Activated T-helper 17 cell treated with anti-CD3 and anti-CD28 coated beads, Interleukin-2, amount 50 U/mL, for 72 hours (primary cell): ENCODE measurements around the gene CLIP2. TPM values are rescaled to one million over a fixed set of nuclear protein-coding genes. Genes with fewer than 3 reads are reported as not detected.
"Not testable (repeated sequence)": the region's sequence is repeated elsewhere in the genome, so short reads cannot be mapped to it uniquely, and the experiment has no call there.

Experiments
- ATAC-seq: fragments of 150-1000 bp; cut with Tn5 transposase; replicated peaks from 2 replicates; pipeline ENCODE4 v1.10.0; 2021; ENCODE audit warnings: mild to moderate bottlenecking, moderate library complexity
- H3K27ac Mint-ChIP-seq: one replicate; pipeline ENCODE4 v1.8.0; 2022; ENCODE audit warnings: mixed read lengths
- H3K27me3 Mint-ChIP-seq: one replicate; pipeline ENCODE4 v1.8.0; 2022; ENCODE audit warnings: mixed read lengths
- H3K36me3 Mint-ChIP-seq: one replicate; pipeline ENCODE4 v1.8.0; 2022; ENCODE audit warnings: low read depth, mild to moderate bottlenecking, mixed read lengths
- H3K4me1 Mint-ChIP-seq: one replicate; pipeline ENCODE4 v1.8.0; 2022; ENCODE audit warnings: mixed read lengths
- H3K4me3 Mint-ChIP-seq: one replicate; pipeline ENCODE4 v1.8.0; 2022; ENCODE audit warnings: mild to moderate bottlenecking, mixed read lengths
- H3K9me3 Mint-ChIP-seq: one replicate; pipeline ENCODE4 v1.8.0; 2022; ENCODE audit warnings: mixed read lengths
- total RNA-seq, 2 donors: library from RNA; stranded (reverse); gene quantifications; one replicate each; pipeline ENCODE4 v1.2.3, GENCODE V29; 2022

Gene CLIP2
- total RNA-seq, 2 donors from 2014 or later, result 0.93 to 1.6 TPM

DNA sequence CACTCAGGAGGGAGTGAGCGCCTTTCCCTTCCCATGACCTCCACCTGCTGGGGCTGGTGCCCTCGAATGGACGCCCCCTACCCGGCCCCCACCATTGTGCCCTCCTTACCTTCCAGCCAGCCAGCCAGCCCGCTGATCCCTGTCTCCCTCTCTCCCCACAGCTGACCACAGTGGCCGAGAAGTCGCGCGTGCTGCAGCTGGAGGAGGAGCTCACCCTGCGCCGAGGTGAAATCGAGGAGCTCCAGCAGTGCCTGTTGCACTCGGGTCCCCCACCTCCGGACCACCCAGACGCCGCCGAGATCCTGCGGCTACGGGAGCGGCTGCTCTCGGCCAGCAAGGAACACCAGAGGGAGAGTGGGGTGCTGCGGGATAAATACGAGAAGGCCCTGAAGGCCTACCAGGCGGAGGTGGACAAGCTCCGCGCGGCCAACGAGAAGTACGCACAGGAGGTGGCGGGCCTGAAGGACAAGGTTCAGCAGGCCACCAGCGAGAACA, 86.6 kb downstream of the CLIP2 start:
- H3K4me3 Mint-ChIP-seq, result no peak overlapping the region
- H3K27me3 Mint-ChIP-seq, result no peaks in the 10 kb centered on the region
- no peaks in the 10 kb centered on the region for H3K4me1 Mint-ChIP-seq
- no peak overlapping the region for H3K27ac Mint-ChIP-seq
- no peak for ATAC-seq
- H3K36me3 Mint-ChIP-seq, result peaks cover 5% of the 10 kb centered on the region
- no peaks in the 10 kb centered on the region for H3K9me3 Mint-ChIP-seq

- no peaks in the 10 kb centered on the region for H3K4me1 Mint-ChIP-seq
Observed at GRCh38 chr7:74376256-74377036, 87.2 kb downstream of the CLIP2 start.

GRCh38 chr7:74379938-74380337, 90.7 kb downstream of the CLIP2 start:
- no peaks in the 10 kb centered on the region for H3K4me1 Mint-ChIP-seq
- no peaks in the 10 kb centered on the region for H3K27me3 Mint-ChIP-seq
- H3K9me3 Mint-ChIP-seq, result no peaks in the 10 kb centered on the region
- H3K4me3 Mint-ChIP-seq, result no peak overlapping the region
- H3K27ac Mint-ChIP-seq, result no peak overlapping the region
- no peak for ATAC-seq
- H3K36me3 Mint-ChIP-seq, result peaks cover 5% of the 10 kb centered on the region

More at GRCh38 chr7:74376256-74377036, 87.2 kb downstream of the CLIP2 start:
- ATAC-seq, result no peak
- no peak overlapping the region for H3K4me3 Mint-ChIP-seq
- peaks cover 5% of the 10 kb centered on the region for H3K36me3 Mint-ChIP-seq
- H3K27me3 Mint-ChIP-seq, result no peaks in the 10 kb centered on the region
- H3K27ac Mint-ChIP-seq, result no peak overlapping the region
- no peaks in the 10 kb centered on the region for H3K9me3 Mint-ChIP-seq

- H3K4me3 Mint-ChIP-seq, result no peak overlapping the region
- H3K36me3 Mint-ChIP-seq, result peaks cover 5% of the 10 kb centered on the region
- no peak for ATAC-seq
- H3K9me3 Mint-ChIP-seq, result no peaks in the 10 kb centered on the region
- H3K27me3 Mint-ChIP-seq, result no peaks in the 10 kb centered on the region
- H3K4me1 Mint-ChIP-seq, result no peaks in the 10 kb centered on the region
- no peak overlapping the region for H3K27ac Mint-ChIP-seq
Observed at GRCh38 chr7:74380720-74381119, 91.5 kb downstream of the CLIP2 start.

- H3K27ac Mint-ChIP-seq, H3K4me3 Mint-ChIP-seq, H3K4me1 Mint-ChIP-seq, H3K27me3 Mint-ChIP-seq, H3K36me3 Mint-ChIP-seq, H3K9me3 Mint-ChIP-seq, ATAC-seq: not testable (repeated sequence)
Observed at GRCh38 chr7:74384086-74384485, 94.9 kb downstream of the CLIP2 start.

DNA sequence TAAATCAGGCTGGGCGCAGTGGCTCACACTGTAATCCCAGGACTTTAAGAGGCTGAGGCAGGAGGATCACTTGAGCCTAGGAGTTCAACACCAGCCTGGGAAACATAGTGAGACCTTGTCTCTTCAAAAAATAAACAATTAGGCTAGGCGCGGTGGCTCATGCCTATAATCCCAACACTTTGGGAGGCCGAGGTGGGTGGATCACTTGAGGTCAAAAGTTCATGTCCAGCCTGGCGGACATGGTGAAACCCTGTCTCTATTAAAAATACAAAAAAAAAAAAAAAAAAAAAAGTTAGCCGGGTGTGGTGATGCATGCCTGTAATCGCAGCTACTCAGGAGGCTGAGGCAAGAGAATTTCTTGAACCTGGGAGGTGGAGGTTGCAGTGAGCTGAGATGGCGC, 95.6 kb downstream of the CLIP2 start:
- H3K4me3 Mint-ChIP-seq, H3K36me3 Mint-ChIP-seq, H3K9me3 Mint-ChIP-seq, ATAC-seq, H3K27ac Mint-ChIP-seq, H3K27me3 Mint-ChIP-seq, H3K4me1 Mint-ChIP-seq: not testable (repeated sequence)

GRCh38 chr7:74387606-74388005, 98.4 kb downstream of the CLIP2 start:
- Mint-ChIP-seq H3K27ac (no peak overlapping the region), H3K36me3 (no peaks in the 10 kb centered on the region), H3K4me3 (no peak overlapping the region), H3K27me3 (no peaks in the 10 kb centered on the region), H3K9me3 (no peaks in the 10 kb centered on the region), H3K4me1 (no peaks in the 10 kb centered on the region)
- ATAC-seq, result no peak

- ATAC-seq, result no peak
- no peaks in the 10 kb centered on the region for H3K4me1 Mint-ChIP-seq
Observed at GRCh38 chr7:74388880-74389415, 99.7 kb downstream of the CLIP2 start.

GRCh38 chr7:74393722-74394121, 104.5 kb downstream of the CLIP2 start:
- H3K27ac Mint-ChIP-seq, H3K36me3 Mint-ChIP-seq, H3K4me1 Mint-ChIP-seq, ATAC-seq, H3K27me3 Mint-ChIP-seq, H3K4me3 Mint-ChIP-seq, H3K9me3 Mint-ChIP-seq: not testable (repeated sequence)

More at GRCh38 chr7:74388880-74389415, 99.7 kb downstream of the CLIP2 start:
- Mint-ChIP-seq H3K27me3 (no peaks in the 10 kb centered on the region), H3K27ac (no peak overlapping the region), H3K4me3 (no peak overlapping the region), H3K9me3 (no peaks in the 10 kb centered on the region), H3K36me3 (no peaks in the 10 kb centered on the region)

- H3K27ac Mint-ChIP-seq, H3K4me3 Mint-ChIP-seq, H3K27me3 Mint-ChIP-seq, ATAC-seq, H3K9me3 Mint-ChIP-seq, H3K4me1 Mint-ChIP-seq, H3K36me3 Mint-ChIP-seq: not testable (repeated sequence)
Observed at GRCh38 chr7:74394601-74395000, 105.4 kb downstream of the CLIP2 start.

- Mint-ChIP-seq H3K4me1 (no peaks in the 10 kb centered on the region), H3K9me3 (no peaks in the 10 kb centered on the region), H3K27me3 (no peaks in the 10 kb centered on the region), H3K27ac (no peak overlapping the region), H3K4me3 (no peak overlapping the region), H3K36me3 (no peaks in the 10 kb centered on the region)
- no peak for ATAC-seq
Observed at GRCh38 chr7:74395745-74396311, 106.6 kb downstream of the CLIP2 start.

- H3K27me3 Mint-ChIP-seq, result no peaks in the 10 kb centered on the region
- ATAC-seq, result no peak
- no peaks in the 10 kb centered on the region for H3K36me3 Mint-ChIP-seq
- H3K4me1 Mint-ChIP-seq, result no peaks in the 10 kb centered on the region
- H3K4me3 Mint-ChIP-seq, result no peak overlapping the region
- no peak overlapping the region for H3K27ac Mint-ChIP-seq
- H3K9me3 Mint-ChIP-seq, result no peaks in the 10 kb centered on the region
Observed at GRCh38 chr7:74396993-74397392, 107.8 kb downstream of the CLIP2 start.

DNA sequence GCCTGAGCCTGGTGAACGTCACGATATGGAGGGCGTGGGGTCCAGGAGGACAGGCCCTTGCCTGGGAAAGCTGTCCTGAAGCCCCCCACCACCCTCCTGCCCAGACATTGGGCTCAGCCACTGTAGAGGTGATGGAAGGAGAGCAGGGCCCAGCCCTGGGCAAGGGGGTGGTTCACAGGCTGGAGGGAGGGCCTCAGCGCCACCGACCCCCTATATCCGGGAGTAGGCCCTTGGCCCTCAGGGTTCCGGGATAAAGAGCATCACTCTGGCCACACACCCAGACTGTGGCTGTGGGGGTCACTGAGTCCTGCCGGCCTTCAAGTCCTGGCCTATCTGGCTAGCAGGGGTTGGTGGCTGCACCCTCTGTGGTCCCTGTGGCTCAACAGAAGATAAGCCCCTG, 109.2 kb downstream of the CLIP2 start:
- Mint-ChIP-seq H3K4me3 (no peak overlapping the region), H3K36me3 (no peaks in the 10 kb centered on the region), H3K27ac (no peak overlapping the region), H3K27me3 (no peaks in the 10 kb centered on the region), H3K4me1 (no peaks in the 10 kb centered on the region), H3K9me3 (no peaks in the 10 kb centered on the region)
- ATAC-seq, result no peak

- H3K36me3 Mint-ChIP-seq, result no peaks in the 10 kb centered on the region
- H3K27me3 Mint-ChIP-seq, result no peaks in the 10 kb centered on the region
- no peaks in the 10 kb centered on the region for H3K9me3 Mint-ChIP-seq
- ATAC-seq, result no peak
- no peak overlapping the region for H3K4me3 Mint-ChIP-seq
- H3K27ac Mint-ChIP-seq, result no peak overlapping the region
- H3K4me1 Mint-ChIP-seq, result no peaks in the 10 kb centered on the region
Observed at GRCh38 chr7:74399006-74399405, 109.8 kb downstream of the CLIP2 start.

DNA sequence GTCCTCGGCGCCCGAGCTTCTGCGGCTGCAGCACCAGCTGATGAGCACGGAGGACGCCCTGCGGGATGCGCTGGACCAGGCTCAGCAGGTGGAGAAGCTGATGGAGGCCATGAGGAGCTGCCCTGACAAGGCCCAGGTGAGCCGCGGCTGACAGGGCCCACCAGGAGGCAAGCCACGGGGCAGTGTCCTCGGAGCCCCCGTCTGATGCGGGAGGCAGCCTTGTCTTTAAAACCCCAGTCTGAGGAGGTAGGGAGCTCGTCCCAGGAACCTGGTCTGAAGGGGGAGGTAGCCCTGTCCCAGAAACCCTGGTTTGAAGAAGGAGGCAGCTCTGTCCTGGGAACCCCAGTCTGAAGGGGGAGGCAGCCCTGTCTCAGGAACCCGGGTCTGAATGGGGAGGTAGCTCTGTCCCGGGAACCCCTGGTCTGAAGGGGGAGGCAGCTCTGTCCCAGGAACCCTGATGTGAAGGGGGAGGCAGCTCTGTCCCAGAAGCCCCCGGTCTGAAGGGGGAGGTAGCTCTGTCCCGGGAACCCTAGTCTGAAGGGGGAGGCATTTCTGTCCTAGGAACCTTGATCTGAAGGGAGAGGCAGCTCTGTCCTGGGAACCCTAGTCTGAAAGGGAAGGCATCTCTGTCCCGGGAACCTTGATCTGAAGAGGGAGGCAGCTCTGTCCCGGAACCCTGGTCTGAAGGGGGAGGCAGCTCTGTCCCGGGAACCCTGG, 111.4 kb downstream of the CLIP2 start:
- Mint-ChIP-seq H3K4me1 (no peaks in the 10 kb centered on the region), H3K27ac (no peak overlapping the region), H3K27me3 (no peaks in the 10 kb centered on the region), H3K4me3 (no peak overlapping the region), H3K36me3 (no peaks in the 10 kb centered on the region), H3K9me3 (no peaks in the 10 kb centered on the region)
- ATAC-seq, result no peak
